ENCODE measurements around the gene GKN2.
"Not testable (repeated sequence)": the region's sequence is repeated elsewhere in the genome, so short reads cannot be mapped to it uniquely, and the experiment has no call there.

The GKN2 gene

DNA sequence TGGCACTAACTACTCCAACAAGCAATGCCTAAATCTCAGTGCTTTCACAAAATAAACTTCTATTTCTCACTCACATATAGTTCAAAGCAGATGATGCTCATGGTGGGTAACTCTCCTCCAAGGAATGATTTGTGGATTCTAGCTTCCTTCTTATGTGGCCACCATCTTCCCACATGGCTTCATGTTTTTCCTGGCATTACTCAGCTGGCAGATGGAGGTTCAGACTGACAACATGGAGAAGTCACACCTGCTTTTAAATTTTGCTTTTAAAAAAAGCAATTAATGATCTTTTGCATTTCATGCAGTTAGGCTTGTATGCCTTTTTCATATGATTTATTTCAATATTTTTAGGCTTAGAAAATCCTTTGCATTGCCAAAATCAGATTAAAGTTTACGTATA lies 6.3 kb upstream of the GKN2 start:
- no peak for DNase-seq

DNA sequence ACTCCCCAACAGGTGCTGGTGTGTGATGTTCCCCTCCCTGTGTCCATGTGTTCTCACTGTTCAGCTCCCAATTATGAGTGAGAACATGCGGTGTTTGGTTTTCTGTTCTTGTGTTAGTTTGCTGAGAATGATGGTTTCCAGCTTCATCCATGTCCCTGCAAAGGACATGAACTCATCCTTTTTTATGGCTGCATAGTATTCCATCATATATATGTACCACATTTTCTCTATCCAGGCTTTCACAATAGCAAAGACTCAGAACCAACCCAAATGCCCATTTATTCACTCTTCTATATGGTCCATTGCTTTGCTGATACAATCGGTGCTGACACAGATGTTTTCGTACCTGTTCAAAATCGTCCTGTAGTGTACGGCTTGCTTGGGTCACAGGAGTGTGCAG lies 2.7 kb upstream of the GKN2 start:
- not testable (repeated sequence) for DNase-seq

DNA sequence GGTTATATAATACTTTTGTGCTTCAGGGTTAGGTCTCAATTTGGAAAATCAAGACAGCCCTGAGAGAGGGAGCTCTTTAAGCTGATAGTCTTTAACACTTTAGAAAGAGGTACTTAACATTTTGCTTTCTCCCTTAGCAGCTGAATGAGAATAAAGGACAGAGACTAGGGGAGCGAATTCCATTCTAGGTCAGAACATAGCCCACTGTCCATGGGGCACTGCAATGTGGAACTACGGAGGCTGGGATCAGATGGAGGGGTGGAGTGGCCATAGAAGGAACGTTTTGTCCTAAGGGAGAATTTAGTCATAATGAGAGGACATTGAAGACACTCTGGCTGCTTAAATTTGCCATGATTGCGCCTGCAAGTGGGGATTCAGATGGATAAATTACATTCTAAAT lies 794 bp downstream of the GKN2 start:
- DNase-seq = no peak

DNA sequence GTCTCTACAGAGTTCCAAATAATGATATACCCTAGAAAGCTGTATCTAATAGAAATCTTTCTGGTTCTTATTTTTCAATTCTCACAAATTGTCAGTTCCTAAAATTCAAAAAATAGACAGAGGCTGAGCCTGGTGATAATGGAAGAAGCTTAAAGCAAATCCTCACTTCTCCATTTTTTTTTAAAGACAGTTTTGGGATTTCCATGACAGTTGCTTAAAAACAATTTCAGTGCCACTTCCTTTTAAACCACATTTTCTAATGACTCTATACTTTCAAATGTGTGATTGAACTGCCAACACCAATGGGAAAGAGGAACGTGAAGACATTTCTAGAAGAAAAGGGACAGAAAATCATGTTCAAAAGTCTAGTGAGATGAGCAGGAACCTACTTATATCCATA lies 4.0 kb downstream of the GKN2 start:
- no peak for DNase-seq

DNA sequence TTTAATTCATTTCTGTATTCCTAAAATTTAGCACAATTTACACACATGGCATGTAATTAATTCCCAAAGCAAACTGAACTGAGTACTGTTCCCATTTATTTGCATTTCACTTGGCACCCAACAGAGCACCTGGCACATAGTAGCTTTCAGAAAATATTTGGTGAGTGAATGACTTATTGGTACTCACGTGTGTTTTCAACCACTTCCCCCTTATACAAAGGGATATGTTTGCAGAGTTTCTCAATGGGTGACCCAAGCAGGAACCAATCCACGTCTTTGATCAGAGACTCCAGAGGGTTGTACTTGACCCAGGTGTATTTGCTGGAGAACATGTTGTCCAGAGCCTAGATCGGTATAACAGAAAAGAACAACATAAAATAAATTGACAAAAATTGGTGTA lies 6.6 kb downstream of the GKN2 start:
- DNase-seq = peak; percentile 93

DNA sequence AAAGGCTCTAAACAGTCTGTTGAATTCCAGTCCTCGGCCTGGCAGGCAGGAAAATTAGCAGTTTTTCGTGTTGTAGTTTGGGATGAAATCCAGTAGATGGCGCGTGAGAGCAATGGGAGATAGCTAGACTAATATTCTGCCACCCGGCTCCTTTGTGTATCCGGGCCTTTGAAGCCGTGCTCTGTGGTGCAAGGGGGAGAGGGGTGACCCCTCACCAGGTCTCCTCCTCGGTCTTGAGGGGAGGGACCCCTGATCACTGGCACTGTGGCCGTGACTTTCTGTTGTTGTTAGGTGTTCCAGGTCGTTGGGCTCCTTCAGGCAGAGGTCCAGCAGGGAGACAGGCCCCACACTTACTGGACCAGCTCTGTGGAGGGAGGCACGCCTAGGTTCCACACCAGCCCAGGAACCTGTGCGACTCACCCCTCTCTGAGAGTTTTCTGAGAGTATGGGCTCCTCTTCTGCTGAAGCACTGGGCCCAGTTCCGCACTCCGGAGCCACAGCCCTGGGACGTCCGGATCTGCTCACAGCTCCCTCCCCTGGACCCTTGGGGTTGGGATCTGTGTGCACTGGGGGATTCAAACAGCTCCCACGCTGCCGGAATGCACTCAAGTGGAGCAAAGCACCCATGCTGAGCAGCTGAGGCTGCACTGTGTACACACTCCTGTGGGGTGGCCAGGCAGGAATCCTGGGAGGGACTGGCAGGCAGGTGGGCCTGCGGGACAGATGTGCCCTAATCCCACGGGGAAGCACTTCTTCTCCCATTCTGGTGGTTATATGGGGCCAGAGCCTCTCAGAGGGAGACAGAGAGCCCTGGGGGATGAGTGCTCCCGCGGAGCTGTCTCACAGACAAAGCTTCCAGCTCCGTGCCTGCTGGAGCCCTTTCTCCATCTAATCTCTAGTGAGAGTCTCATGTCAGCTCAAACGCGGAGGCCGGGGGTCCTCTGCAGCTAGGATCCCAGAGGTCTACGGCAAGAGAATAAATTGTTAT lies 8.8 kb downstream of the GKN2 start:
- DNase-seq = peak; percentile 91

DNA sequence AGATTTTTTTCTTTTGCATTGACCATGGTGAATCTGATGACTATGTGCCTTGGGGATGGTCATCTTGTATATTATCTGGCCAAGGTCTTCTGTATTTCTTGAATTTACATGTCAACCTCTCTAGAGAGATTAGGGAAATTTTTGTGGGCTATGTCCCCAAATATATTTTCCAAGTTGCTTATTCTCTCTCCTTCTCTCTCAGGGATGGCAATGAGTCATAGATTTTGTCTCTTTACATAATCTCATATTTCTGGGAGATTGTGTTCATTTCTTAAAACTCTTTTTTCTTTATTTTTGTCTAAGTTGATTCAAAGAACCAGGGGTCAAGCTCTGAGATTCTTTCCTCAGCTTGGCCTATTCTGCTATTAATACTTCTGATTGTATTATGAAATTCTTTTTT lies 9.9 kb downstream of the GKN2 start:
- no peak for DNase-seq

DNA sequence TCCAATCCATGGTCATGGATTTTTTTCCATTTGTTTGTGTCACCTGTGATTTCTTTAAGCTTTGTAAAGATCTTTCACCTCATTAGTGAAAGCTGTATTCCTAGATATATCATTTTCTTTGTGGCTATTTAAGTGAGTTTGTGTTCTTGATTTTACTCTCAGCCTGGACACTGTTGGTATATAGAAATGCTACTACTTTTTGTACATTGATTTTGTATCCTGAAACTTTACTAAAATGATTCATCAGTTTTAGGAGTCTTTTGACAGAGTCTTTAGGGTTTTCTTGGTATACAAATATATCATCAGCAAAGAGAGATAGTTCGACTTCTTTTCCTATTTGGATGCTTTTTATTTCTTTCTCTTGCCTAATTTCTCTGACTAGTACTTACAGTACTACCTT lies 12.3 kb downstream of the GKN2 start:
- DNase-seq = no peak

DNA sequence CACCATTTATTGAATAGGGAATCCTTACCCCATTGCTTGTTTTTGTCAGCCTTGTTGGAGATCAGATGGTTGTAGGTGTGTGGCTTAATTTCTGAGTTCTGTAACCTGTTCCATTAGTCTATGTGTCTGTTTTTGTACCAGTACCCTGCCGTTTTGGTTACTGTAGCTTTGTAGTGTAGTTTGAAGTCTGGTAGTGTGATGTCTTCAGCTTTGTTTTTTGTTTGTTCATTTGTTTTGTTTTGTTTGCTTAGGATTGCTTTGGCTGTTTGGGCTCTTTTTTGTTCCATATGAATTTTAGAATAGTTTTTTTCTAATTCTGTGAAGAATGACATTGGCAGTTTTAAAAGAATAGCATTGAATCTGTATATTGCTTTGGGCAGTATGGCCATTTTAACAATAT lies 12.7 kb downstream of the GKN2 start:
- DNase-seq = no peak

DNA sequence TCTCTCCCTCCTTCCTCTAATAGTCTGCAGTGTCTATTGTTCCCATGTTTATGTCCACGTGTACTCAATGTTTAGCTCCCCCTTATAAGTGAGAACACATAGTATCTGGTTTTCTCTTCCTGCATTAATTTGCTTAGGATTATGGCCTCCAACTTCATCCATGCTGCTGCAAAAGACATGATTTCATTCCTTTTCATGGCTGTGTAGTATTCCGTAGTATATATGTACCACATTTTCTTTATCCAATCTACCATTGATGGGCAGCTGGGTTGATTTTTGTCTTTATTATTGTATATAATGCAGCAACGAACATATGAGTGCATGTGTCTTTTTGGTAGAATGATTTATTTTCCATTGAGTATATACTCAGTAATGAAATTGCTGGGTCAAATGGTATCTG lies 13.8 kb downstream of the GKN2 start:
- DNase-seq = no peak

DNA sequence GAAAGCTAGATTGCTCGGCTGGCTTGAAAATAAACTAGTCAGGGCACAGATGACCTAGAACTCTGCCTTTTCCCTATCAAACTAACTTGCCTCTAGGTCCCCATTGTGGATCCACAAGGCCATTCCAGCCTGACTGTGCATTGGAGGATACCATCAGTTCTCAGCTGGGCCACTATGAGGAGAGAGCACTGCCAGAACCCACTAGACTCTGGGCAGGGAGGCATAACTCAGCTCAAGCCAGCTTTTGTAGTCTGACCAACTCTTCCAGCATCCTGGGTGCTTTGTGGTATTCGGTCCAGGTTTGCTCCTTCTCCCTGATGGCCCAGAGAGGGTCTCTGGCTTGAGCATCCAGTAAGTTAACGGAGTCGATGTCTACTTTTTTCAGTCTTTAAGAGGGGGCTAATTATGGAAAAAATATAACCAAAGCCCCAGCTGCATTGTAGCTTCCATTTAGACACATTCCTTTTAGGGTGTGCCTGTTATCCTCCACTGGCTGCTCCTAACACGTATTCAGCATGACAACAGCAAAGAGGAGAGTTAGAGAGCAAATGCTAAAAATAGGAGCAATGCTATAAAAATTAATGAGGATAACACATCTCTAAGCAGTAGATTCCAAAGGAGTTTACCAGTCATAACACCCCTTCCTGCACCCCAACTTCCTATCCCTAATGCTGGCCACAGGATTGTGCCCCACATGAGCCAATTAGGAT lies 15.2 kb downstream of the GKN2 start:
- DNase-seq = no peak

DNA sequence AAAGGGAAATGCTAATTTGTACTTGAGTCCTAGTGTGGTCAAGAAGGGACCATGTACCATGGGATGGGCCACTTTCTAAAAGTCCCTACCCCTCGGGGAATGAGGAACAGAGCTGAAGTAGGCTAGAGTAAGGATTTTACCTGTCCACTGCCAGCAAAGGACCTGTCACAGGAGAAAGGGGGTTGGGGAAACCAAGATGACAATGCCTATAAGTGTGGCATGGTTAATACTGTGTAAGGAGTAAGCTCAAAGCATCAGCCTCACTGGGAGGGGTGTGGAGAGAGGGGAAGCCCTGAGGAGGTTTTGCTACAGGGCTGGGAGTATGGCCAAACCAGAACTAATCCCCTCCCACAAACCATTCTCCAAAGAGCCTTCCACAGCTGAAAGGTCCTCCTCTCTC lies 15.8 kb downstream of the GKN2 start:
- DNase-seq = no peak

DNA sequence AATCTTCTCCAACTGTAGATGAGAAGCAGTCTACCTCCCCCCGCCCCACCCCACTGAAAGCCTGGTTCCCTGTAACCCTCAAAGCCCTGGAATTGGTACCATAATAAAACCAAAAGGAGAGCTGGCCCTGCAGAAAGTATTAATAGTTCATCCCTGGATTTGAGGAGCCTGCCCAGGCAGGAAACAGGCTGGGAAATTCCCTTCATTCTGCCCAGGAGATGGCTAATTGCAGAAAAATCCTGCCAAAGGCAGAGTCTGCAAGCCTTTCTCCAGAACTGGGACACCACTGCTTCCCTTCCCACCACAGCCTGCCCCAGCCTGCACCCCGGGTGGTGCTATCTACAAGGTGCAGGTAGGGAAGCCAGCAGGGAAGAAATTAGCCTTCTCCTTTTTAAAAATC lies 16.3 kb downstream of the GKN2 start:
- no peak for DNase-seq

DNA sequence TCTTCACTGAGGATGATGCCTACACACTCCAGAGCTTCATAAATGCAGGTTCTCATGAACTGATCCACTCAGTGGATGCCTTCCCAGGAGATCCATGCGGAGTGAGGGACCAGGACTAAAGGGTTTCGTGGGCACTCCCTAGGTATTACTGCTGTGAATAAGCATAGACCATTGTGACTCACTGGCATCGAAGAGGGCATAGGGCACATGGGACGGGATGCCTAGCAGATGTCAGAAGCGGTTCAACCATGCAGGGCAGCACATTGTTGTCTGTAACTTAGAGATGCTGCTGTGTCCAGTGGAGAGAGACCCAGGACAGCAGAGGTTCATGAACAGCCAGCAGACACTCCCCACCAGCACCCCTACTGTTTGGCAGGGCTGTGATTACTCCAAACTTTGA lies 17.2 kb downstream of the GKN2 start:
- DNase-seq = no peak

DNA sequence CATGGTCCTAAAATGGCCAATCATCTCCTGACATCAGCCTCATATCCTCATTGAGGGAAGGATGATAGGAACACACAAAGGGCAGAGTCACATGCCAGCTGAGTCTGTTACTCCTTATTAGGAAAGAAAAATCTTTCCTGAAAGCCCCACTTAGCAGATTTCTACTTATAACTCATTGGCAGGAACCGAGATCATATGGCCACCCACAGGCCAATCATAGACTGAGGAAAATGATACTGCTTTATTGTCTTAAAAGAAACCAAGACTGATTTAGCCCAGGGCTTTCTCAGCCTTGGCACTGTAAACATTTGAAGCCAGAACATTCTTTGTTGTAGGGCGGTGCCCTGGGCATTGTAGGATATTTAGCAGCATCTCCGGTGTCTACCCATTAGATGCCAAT lies 18.7 kb downstream of the GKN2 start:
- DNase-seq = no peak

DNA sequence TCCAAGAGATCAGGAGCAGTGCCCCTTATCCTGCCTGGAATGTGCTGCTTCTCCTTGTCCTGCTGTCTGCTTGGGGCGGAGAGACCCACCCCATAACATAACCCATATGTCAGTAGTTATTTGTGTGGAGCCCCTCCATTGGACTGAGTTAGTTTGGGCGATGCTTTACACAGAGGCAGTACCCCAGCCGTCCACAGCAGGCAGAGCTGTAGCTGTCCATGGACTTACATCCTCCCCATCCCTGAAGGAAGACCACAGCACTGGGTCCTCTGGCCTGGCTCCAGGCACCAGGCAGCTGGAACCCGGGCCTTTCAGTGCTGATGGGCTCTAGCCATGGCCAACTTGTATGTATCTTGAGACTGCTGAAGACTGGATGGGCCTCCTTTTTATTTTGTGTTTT lies 20.3 kb downstream of the GKN2 start:
- no peak for DNase-seq

DNA sequence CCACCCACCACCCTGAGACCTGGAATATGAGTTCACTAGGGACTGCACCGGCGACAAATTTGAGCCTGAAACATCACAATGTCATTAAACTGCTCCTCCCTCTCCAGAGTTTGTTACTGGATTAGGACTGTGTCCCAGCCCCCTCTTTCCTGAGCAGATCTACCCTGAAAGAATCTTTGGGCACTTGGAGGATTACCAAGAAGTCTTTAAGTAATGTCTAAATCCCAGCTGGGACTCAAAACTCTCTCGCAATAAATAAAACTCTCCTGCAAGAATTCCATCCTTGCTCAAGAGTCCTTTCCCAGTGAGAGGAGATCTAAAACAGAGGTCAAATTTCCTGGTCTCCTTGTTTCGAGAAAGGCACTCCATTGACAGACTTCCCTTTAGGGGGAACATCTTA lies 20.9 kb downstream of the GKN2 start:
- no peak for DNase-seq

DNA sequence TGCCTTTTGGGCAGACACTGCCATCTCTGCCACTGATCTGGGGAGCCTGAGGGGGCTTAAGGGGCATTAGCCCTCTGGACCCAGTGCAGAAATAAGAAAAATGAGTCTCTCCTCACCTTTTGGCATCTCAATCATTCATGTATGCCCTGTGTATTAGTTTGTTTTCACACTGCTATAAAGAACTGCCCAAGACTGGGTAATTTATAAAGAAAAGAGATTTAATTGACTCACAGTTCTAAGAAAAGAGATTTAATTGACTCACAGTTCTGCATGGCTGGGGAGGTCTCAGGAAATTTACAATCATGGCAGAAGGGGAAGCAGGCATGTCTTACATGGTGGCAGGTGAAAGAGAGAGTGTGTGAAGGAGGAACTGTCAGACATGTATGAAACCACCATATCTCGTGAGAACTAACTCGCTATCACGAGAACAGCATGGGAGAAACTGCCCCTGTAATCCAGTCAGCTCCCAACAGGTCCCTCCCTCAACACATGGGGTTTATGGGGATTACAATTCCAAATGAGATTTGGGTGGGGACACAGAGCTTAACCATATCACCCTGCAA lies 21.5 kb downstream of the GKN2 start:
- no peak for DNase-seq

DNA sequence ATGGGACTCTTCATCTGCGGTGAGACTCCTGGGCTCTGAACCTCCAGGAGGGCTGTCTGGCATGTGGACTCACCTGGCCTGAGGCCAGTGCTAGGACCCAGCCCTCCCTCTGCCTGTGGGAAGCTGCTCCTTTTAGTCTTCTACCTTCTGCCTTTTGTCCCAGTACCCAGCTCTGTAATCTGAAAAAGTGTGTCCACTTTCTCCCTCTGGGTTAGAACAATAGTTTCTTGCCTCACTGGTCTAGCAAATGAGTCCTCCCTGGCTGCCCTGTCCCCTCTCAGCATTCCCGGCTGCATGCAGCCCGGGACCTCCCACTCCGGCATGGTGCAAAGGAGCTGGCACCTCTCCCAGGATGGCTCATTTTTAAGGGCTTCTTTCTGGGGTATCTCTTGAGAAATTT lies 25.9 kb downstream of the GKN2 start:
- DNase-seq = no peak

DNA sequence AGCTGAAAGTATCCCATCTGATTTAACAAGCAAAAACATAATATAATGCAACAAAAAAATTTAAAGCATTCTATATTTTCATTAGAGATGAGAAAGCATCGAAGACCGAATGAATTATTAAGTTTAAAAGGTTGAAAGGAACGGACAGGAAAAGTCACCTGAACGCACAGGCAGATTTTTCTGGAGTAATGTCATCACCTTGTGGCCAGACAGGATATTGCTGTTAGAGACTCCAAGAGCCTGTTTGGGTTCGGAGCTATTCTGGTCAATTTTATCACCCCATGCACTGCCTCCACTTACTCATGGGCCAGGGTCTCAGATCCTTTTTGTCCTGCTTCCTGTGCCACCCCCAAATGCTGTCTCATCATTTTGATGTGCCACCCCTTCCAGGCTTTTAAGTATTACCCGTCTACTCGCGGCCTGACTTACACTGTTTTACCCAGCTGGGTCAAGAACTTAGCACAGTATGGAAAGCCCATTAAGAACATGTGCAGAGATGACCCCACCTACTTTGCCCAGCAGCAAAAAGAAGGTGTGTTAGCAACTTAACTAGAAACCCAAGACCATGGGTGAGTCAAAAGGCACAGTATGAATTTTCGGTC lies 27.3 kb downstream of the GKN2 start:
- DNase-seq = peak; percentile 79

DNA sequence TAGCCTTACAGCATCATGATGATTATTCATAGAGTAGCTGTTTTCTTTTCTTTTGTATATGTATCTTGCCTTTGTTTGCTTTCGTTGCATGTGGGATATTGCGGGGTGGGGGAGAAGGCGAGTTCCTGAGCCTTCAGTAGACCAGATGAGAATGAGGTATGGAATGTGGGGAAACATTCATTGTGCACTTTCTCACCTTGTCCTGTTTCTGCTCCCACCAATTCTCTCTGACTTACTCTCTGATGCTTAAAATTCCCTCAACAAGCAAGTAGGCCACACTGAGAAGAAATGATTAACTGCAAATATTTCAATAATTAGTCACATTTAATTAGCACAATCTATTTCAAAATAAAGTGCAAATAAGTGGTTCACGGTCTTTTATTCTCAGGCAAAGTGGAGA lies 31.0 kb downstream of the GKN2 start:
- DNase-seq = no peak

DNA sequence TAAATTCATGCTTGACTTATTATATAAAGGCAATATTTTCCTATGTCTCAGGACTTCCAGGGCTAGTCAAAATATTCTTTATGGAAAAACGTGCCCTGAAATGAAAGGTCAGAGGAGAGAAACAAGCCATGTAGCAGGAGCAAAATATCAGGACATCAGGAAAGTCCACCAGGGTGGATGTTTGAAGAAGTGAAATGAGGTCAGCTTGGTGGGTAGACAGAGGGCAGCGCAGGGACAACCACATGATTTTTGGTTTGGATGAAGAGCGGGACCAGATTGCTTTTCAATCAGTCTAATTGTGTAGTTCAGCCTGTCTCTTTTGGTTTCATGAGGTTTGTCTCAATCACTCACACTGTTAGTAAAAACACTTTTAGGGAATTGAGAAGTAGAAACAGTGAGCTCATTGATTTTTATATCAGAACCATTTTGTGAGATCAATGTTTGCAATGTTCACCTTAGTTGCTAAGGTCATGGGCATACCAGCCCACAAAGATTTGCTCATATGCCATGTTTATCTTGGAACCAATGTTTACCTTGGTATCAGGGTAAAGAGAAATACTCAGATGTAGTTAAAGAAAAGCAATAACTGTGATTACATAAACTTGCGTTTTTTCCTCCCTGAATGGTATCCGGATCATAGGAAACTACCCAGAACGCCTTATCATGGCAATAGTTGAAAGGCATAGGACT lies 32.1 kb downstream of the GKN2 start:
- no peak for DNase-seq

DNA sequence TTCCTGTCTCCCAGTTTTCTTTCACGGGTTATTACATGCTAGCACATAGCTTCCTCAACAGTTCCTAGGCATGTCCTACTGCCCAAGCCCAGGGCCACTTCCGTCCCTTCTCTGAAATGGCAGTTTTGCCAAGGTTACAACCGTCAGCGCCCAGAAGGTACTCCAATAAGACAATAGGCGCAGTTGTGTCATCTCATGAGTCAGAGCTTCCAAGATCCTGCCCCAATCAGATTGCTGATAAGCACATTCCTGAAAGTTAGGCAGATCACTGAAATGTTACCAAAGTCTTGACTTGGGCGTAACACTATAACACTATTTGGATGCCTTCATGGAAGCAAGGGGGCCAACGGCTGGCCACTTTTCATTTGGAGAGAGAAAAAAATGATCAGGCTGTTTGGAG lies 34.2 kb downstream of the GKN2 start:
- no peak for DNase-seq
